Measurements from ENCODE around the gene BRS3.
"Not testable (repeated sequence)": the region's sequence is repeated elsewhere in the genome, so short reads cannot be mapped to it uniquely, and the experiment has no call there.

Gene BRS3

DNA sequence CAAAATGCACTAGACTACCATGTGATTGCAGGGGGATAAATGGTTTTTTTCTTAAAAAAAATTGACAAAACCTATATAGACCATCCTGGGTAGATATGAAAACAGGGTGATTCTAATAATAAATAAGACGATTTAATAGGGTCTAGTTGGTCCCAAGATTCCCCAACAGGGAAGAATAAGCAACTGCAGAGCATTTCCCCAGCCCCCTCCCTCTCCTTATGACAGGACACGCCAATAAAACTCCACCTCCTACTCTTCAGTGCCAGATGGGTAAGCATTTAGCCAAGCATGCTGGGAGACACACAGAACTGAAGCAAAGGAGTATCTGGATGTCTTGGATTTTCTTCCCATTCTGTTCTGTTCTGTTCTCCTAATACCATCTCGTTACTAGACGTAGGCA, at the start of gene BRS3:
Gene BRS3, plus strand, starts transcription at position 301 of the 400 bp plus-strand sequence. CDS start 168 bp downstream, outside the sequence.
- no peak for DNase-seq

DNA sequence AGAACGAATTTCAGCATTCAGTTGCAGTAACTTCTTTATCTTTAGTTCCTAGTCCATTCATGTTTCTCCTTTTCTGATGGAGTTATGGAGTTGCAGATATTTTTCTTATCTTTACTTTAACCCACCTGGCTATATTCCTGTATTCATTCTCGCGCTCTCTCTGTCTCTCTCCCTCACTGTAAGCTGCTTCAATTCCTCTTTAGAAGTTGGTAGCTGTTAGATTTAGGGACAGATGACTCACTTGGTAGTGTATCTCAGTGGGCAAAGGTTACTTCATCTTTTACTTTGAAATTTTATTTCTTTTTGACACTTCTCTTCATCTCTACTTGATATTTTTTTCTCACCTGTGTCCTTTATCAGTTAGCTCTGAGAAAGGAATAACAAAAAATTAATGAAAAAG, 49.6 kb upstream of the BRS3 start:
- DNase-seq = no peak

DNA sequence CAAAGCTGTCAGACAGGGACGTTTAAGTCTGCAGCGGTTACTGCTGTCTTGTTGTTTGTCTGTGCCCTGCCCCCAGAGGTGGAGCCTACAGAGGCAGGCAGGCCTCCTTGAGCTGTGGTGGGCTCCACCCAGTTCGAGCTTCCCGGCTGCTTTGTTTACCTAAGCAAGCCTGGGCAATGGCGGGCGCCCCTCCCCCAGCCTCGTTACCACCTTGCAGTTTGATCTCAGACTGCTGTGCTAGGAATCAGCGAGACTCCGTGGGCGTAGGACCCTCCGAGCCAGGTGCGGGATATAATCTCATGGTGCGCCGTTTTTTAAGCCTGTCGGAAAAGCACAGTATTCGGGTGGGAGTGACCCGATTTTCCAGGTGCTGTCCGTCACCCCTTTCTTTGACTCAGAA, 42.1 kb upstream of the BRS3 start:
- not testable (repeated sequence) for DNase-seq

DNA sequence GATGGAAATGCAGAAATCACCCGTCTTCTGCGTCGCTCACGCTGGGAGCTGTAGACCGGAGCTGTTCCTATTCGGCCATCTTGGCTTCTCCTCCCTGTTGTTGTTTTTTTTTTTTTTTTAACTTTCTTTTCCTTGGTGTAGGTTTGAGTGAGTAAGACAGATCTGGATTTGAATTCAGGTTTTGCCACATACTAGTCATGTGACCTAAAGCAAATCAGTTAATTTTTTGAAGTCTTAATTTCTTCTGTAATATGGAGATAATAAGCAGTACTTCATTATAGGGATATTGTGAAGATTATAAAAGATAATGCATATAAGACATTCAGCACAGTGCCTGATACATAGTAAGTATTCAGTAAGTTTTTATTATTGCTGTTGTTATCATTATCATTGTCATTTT, 41.5 kb upstream of the BRS3 start:
- DNase-seq = no peak

GRCh38 chrX:136447308-136447707, 40.4 kb upstream of the BRS3 start:
- no peak for DNase-seq

DNA sequence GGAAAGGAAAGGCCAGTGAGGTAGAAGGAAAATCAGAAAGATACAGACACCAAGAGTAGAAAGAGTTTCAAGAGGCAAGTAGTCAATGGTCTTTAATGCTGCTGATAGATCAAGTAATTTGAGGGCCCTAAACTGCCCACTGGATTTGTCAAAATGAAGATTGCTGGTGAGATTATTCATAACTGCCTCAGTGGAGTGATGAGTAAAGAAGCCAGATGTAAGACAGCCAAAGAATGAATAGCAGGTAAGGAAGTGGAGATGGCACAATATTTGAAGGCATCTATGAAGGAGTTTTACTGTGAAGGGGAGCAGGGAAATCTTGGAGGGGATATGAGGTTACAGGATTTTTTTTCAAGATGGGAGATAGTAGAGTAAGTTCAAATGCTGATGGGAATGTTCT, 39.8 kb upstream of the BRS3 start:
- DNase-seq = no peak

- DNase-seq = no peak
Measured at GRCh38 chrX:136450050-136450830, 37.5 kb upstream of the BRS3 start.

DNA sequence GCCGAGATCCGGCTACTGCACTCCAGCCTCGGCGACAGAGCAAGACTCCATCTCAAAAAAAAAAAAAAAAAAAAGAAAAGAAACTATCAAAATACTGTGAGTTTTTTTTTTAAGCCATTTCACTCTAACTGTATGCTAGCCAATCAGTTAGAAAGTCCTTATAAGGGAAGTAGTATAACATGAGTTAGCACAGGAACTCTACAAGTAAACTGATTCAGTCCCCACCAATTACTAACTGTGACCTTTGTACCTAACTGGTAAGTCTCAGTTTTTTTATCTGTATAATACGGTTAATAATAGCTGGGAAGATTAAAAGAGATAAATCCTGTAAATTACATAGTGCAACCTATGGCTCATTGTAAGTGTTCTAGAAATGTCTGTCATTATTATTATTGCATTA, 35.1 kb upstream of the BRS3 start:
- no peak for DNase-seq

DNA sequence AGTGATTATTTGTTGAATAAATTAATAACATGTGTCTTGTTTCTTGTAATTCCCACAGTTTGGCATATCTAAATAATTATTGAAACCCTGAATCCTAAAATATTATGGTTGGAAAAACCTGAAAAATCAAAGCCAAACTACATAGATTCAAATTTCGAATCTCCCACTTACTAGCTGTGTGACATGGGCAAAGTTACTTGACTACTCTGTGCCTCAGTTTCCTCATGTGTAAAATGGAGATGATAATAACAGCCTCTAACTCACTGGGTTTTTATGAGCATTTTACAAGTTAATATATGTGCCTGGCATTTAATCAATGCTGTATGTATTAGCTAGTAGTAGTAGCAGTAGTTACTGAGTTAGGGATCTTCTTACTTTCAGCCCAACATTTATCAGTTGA, 34.6 kb upstream of the BRS3 start:
- DNase-seq = no peak

DNA sequence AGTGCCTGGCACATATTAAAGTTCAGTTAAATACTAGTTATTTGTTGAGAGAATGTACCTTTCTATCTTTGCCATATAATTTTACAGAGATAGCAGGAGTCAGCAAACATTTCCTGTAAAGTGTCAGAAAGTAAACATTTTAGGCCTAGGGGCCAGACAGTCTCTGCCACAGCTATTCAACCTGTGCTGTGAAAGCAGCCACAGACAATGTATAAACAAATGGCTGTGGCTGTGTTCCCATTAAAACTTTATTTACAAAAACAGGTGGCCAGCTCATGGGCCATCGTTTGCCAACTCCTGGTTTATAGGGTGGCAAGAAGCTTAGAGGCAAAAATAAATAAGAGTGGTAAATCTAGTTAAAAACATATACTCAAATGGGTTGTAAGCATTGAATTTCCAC, 34.0 kb upstream of the BRS3 start:
- no peak for DNase-seq

- no peak for DNase-seq
Measured at GRCh38 chrX:136456133-136456532, 31.6 kb upstream of the BRS3 start.

- no peak for DNase-seq
Measured at GRCh38 chrX:136457303-136457917, 30.3 kb upstream of the BRS3 start.

DNA sequence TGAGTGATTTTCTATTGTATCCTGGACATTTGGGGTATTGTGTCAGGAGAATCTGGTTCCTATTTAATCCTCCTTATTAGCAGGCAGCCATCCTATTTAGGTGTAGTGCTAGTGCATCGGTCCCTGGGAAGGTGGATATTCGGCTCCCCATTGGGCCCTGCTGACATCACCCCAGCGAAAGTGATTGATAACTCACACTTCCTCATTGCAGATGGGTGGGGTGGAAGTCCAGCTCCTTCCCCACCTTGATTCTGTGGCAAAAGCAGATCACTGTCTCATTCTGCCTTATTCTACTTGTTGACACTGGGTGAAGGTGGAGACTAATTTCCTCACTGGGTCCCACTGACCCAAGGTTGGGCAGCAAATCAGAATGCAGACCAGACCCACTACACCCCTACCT, 23.2 kb upstream of the BRS3 start:
- DNase-seq = no peak

DNA sequence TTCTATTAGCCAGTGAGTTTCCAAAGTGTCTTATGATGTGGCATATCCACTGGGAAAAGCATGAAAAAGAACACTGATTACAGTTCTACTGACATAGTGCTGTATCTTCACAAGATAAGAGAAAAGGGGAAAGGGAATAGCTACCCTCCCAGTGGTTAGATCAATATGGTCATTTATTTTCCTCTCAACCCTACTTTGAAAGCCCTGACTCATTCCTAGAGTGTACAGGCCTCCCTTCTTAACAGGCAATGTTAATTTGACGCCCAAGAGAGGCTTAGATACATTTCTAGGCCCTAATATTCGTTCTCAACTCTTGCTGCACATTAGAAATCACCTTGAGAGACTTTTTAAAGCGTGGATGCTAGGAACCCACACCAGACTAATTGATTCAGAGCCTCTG, 20.4 kb upstream of the BRS3 start:
- DNase-seq = no peak

DNA sequence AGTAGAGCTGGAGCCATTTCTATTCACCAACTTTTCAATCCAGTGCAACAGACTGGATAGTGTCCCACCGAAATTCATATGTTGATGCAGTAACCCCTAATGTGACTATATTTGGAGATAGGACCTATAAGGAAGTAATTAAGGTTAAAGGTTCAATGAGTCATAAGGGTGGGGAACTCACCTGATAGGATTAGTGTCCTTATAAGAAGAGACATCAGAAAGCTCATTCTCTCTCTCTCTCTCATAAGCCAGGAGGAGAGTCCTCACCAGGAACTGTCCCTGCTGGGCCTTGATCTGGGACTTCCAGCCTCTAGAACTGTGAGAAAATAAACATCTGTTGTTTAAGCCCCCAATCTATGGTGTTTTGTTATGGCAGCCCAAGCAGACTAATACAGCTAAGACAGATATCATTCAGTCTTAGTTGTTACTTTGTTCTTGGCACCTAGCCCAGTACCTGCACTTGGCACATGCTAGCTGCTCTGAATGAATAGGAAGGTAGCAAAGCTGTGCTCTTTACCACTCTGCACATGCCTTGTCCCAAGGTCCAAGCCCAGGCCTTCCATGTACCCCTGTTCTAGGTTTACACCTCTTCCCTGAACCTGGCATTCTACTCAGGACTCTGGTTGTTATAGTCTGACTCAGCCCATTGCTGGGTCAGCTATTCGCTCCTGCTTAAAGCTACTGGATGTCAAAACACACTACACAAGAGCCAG, 19.2 kb upstream of the BRS3 start:
- DNase-seq = no peak

- no peak for DNase-seq
Measured at GRCh38 chrX:136473663-136474062, 14.1 kb upstream of the BRS3 start.

DNA sequence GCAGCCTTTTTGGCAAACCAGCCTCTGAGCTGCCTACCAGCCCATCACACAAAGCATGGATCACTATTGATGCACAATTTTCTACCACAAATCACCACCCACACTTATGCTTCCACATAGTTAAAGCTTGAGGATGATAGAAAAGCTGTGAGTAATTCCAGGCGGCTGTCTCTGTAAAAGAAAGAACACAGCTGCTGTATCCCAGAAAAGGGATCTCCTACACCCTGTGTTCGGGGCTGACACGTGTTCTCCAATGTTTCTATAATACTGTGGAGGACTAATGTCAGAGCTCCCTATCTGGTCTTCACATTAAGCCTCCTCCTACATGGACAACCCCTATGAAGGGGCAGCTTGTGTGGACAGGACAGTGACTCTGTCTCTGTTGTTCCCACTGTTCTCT, 12.5 kb upstream of the BRS3 start:
- DNase-seq = no peak

DNA sequence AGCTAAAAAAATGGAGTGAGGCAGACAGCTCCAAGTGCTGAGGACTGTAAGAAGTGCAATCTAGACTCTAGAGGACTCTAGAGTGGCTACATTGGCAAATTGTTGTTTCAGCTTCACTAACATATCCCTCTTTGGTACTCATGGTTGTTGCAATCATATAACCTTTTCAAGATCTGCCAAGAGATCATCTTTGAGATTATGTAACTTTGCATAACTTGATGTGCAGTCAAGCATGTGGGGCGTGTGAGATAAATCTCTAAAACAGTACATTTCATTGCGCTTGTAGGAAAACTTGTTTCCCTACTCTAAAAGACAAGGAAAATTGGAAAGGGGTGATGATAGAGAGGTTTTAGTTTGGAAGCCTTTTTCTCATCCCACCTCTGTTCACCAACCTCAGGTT, 11.2 kb upstream of the BRS3 start:
- no peak for DNase-seq

DNA sequence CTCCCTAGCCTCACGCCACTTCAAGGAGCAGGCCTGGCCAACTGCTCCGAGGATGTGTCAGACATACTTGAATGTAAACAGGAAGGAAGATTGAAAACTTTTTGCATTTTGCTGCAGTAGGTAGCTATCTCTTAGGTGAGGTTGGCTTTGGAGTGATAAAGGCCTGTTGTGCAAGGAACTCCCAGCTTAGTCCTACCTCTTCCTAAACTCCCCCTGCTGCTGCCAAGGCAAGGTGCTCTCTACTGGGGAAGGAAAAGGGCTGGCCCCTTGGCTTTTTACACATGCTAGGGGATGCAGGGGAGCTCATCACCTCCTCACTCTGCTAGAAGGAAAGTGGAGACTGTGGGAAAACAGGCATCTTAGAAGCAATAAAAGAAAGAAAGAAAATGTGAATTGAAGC, 10.7 kb upstream of the BRS3 start:
- DNase-seq = no peak

- no peak for DNase-seq
Measured at GRCh38 chrX:136480383-136480782, 7.4 kb upstream of the BRS3 start.

GRCh38 chrX:136488706-136489105, 959 bp downstream of the BRS3 start:
- no peak for DNase-seq

DNA sequence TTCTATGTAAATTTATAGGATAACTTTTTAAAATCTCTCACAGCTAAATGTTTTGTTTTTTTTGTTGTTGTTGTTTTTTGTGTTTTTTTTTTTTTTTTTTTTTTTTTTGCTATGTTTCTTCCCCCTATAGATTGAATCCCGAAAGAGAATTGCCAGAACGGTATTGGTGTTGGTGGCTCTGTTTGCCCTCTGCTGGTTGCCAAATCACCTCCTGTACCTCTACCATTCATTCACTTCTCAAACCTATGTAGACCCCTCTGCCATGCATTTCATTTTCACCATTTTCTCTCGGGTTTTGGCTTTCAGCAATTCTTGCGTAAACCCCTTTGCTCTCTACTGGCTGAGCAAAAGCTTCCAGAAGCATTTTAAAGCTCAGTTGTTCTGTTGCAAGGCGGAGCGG, 4.1 kb downstream of the BRS3 start:
- no peak for DNase-seq

- DNase-seq = no peak
Measured at GRCh38 chrX:136493011-136493410, 5.3 kb downstream of the BRS3 start.

- no peak for DNase-seq
Measured at GRCh38 chrX:136495043-136495442, 7.3 kb downstream of the BRS3 start.

Measured in activated CD4-positive, alpha-beta T cell treated with anti-CD3 and anti-CD28 coated beads, Interleukin-2, amount 50 U/mL, for 4 hours (primary cell).